ENCODE results near the gene GGT6. TPM values are rescaled to one million over a fixed set of nuclear protein-coding genes. Genes with fewer than 3 reads are reported as not detected.

GGT6 gene
- total and polyA plus RNA-seq, 2 of the 13 experiments (the other 11 are each of a cell fraction or from before 2014, with no cell fraction given), result 0.16 to 0.80 TPM

- TF ChIP-seq MTERF4 (CRISPR knock-in tag; IDR thresholded peaks at IDR 0.05) (no peak), ZNF451 (CRISPR knock-in tag; IDR thresholded peaks at IDR 0.05) (peak; percentile 54; the same call in 1 of the 2 replicates), RNF2 (conservative IDR thresholded peaks at IDR 0.05; ENCODE audit: low read depth) (0 out of 2 replicates have a peak, but pooled peaks have one; percentile 33), SETDB1 (CRISPR knock-in tag; IDR thresholded peaks at IDR 0.05; ENCODE audit: borderline replicate concordance) (no peak), MEIS2 (CRISPR knock-in tag; IDR thresholded peaks at IDR 0.05) (0 out of 2 replicates have a peak, but pooled peaks have one; percentile 20), ZNF576 (CRISPR knock-in tag; IDR thresholded peaks at IDR 0.05) (no peak), ZNF44 (CRISPR knock-in tag; IDR thresholded peaks at IDR 0.05) (no peak), MAX (IDR thresholded peaks at IDR 0.05) (peak; percentile 38; the same call in 1 of the 2 replicates), MAFG (CRISPR knock-in tag; IDR thresholded peaks at IDR 0.05) (no peak), DPF2 (CRISPR knock-in tag; IDR thresholded peaks at IDR 0.05; ENCODE audit: borderline replicate concordance, low read depth) (no peak), ZFX (CRISPR knock-in tag; IDR thresholded peaks at IDR 0.05; ENCODE audit: low read depth) (peak; percentile 39), PRMT3 (CRISPR knock-in tag; IDR thresholded peaks at IDR 0.05; ENCODE audit: borderline replicate concordance, low read depth) (no peak), ZBTB44 (CRISPR knock-in tag; IDR thresholded peaks at IDR 0.05) (no peak), ZNF142 (CRISPR knock-in tag; IDR thresholded peaks at IDR 0.05) (peak; percentile 35; the same call in 1 of the 2 replicates), HDAC2 (CRISPR knock-in tag; IDR thresholded peaks at IDR 0.05) (no peak), HOMEZ (CRISPR knock-in tag; IDR thresholded peaks at IDR 0.05; ENCODE audit: low read depth) (no peak)
These were observed 23.9 kb upstream of the GGT6 start, which contains the start of gene SMTNL2 (continued) for GRCh38 chr17:4584101-4584916.
